T-helper 9 cell (primary cell): Measurements from ENCODE around the gene INTS13.
A peak's percentile ranks its signal among the peaks of the same experiment; 100 is the strongest.
"Not testable (repeated sequence)": the region's sequence is repeated elsewhere in the genome, so short reads cannot be mapped to it uniquely, and the experiment has no call there.

Source experiments
- DNase-seq: peaks from one replicate; pipeline ENCODE4 v3.0.0-alpha.2; 2020

The INTS13 gene

DNA sequence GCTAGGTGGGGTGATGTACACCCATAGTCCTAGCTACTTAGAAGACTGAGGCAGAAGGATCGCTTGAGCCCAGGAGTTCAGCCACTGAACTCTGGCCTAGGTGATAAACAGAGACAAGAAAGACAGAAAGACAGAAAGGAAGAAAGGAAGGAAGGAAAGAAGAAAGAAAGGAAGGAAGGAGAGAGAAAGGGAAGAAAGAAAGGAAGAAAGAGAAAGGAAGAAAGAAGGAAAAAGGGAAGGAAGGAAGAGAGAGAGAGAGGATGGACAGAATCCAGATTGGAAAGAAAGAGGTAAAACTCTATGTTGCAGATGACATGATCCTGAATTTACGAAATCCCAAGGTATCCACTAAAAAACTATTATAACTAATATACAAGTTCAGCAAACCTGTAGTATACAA, 8.2 kb downstream of the INTS13 start:
- DNase-seq: no peak

DNA sequence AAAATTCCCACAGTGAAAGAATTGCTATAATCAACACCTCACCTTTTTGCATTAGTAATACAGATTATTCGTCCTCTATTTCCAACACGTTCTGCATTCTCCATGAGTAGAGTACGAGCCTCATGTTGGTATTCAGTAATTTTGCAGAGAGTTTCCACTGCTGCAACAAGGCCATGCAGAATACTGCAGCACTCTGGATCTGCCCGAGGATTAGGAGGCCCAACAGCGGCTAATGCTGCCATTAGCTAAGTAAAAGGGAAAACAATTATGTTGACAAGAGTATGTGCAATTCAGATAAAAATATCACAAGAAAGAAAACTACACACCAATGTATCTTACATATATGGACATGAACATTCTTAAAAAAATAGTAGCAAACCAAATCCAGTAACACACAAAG, 9.1 kb downstream of the INTS13 start:
- no peak for DNase-seq

DNA sequence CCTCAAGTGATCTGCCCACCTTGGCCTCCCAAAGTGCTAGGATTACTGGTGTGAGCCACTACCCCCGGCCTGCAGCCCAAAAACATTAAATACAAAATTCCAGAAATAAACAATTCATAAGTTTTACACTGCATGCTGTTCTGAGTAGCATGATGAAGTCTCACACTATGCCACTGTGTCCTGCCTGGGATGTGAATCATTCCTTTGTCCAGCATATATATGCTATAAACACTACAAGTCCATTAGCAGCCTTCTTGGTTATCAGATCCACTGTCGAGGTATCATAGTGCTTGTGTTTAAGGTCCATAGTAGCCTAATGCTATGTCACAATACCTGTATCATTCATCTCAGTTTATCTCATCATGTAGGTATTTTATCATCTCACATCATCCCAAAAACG, 15.9 kb downstream of the INTS13 start:
- no peak for DNase-seq

DNA sequence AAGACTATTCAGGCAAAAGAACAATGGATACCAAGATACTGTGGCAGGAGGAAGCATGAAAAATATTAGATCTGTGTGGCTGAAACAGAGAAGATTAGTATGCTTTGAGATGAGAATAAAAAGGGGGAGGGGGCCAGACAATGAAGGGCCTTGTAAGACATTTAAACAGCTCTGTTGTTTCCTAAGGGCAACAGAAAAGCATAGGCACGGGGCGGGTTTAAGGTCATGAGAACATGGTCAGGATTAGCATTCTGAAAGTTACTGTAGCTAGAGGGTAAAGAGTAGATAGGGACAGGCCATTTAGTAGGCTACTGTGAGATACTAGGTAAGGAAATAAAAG, 18.6 kb downstream of the INTS13 start:
- no peak for DNase-seq

DNA sequence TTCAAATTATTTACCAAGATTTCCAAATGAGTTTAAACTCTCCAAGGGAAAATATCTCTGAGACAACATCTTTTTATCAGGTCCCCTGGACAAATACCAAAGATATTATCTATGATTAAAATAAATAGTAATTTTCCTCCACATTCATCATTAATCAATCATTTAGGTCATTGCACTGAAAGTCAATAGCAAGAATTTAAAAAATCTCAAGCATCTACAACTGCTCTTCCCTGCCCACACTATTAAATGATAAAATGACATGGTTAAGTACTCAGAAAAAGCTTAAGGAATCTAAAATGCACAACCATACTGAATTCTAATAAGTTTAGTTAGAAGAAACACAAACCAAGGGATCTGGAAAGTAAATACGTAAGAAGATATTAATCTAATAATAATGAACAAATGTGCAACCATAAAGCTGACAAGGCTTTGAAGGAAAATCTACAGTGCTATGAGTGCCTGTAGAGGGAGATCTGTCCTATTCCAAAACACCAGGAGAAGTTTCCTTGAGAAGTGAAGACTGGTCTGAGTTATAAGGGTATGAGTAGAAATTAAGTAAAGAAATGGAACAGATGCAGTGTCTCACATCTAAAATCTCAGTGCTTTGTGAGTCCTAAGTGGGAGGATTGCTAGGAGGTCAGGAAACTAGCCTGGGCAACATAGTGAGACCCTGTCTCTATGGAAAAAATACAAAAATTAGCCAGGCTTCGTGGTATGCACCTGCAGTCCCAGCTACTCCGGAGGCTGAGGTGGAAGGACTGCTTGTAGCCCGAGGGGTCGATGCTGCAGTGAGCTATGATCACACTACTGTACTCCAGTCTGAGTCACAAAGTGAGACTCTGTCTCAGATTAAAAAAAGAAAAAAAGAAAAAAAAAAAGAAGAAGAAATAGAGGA, 19.2 kb downstream of the INTS13 start:
- DNase-seq: no peak

DNA sequence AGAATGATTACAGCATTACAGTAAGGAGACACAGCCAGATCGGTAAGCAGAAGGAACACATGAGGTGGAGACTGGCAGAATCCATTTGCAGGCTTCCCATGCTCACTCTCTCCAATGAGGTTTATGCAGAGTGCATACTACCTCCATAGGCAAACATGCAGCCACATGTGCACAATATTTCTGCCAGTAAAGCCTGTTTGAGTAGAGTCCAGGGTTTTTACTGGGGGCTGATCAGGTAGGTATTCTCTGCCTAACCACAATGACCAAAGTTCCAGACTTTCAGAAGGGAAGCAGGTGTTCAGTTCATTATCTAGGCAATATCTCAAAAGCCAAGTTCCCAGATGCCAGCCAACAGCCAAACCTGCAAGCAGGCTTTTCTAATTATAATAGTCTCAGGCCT, 31.1 kb downstream of the INTS13 start:
- DNase-seq: no peak

DNA sequence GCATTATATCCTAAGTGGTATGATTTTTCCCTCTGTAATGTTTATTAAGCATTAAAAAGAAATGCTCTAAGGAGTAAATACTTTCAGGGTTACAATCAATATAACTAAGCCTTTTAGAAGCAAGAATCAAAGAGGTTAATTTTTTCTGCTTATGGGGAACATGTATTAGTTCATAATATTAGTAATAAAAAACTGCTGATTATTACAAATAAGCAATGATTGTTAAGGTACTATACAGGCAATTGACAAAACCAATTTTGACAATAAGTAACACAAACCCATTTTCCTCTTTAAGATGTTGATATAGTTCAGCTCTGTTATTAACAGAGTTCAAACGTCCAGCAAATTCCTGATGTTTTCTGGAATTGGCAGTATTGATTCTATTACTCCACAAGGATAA, 31.8 kb downstream of the INTS13 start:
- no peak for DNase-seq

DNA sequence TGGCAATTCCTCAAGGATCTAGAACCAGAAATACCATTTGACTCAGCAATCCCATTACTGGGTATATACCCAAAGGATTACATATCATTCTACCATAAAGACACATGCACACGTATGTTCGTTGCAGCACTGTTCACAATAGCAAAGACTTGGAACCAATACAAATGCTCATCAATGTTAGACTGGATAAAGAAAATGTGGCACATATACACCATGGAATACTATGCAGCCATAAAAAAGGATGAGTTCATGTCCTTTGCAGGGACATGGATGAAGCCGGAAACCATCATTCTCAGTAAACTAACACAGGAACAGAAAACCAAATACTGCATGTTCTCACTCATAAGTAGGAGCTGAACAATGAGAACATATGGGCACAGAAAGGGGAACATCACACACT, 34.4 kb downstream of the INTS13 start:
- not testable (repeated sequence) for DNase-seq

DNA sequence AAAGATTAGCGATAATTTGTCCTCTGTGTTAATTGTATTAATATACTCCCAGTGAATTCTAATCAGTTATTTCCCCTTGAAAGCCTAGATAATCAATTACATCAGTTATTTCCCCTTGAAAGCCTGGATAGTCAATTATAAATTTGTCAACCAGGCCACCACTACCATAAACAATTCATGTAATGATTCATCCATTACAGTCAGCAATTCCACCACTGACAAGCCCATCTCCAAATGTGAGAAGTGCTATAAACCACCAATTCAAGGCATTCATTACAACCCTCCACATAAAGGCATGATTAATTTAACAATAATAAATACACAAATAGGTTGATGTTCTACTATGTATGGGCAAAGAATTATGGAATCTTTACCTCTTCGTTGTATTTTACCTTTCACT, 40.9 kb downstream of the INTS13 start:
- no peak for DNase-seq

DNA sequence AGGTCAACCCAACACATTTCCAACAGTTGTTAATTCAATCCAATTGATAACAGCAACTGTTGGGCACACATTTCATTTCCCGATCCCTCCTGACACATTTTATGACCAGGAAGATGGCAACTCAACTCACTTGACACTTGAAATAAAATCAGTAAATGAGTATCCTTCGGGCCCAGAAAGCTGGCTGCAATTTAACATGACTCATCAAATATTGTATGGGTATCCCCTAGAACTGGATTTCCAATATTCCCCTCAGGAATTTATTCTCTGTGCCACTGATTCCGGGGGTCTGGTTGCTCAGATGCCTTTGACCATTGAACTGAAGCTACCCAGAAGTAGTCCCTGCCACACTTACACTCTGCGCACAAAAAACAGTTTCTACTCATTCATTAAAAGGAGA, 42.1 kb downstream of the INTS13 start:
- no peak for DNase-seq

DNA sequence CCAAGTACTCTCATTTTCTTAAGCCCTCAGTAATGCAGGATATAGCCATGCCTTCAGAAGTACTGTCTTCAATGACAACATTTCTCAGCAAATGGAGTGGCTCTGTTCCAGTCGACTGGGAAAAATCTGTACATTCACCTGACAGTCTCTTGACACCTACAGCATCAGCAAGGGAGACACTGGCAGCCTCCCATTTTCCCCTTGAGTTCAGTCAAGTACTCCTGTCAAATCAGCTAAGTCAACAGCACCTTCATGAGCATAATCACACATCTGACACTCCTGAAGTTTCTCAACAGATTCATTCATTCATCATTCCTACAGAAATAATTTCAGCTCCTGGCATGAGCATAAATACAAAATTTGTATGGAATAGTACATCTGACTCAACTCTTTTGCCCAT, 46.1 kb downstream of the INTS13 start:
- no peak for DNase-seq

DNA sequence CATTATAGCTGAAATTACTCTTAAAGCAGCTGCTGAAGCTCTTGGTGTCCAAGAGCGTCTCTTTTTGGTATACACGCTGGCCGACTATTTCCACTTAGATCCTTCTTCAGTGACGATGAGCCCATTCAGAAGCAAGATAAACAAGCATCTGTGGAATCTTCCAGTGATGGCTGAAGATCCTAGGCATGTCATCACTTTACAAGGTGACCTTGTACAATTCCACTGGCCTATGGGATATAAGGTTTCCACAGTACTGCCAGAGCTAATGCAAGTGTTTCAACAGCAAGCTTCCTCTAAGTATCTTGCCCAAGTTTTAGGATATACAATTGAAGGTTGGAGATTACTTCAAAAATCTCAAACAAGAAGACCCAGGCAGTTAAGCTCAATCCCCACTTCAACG, 47.0 kb downstream of the INTS13 start:
- no peak for DNase-seq

DNA sequence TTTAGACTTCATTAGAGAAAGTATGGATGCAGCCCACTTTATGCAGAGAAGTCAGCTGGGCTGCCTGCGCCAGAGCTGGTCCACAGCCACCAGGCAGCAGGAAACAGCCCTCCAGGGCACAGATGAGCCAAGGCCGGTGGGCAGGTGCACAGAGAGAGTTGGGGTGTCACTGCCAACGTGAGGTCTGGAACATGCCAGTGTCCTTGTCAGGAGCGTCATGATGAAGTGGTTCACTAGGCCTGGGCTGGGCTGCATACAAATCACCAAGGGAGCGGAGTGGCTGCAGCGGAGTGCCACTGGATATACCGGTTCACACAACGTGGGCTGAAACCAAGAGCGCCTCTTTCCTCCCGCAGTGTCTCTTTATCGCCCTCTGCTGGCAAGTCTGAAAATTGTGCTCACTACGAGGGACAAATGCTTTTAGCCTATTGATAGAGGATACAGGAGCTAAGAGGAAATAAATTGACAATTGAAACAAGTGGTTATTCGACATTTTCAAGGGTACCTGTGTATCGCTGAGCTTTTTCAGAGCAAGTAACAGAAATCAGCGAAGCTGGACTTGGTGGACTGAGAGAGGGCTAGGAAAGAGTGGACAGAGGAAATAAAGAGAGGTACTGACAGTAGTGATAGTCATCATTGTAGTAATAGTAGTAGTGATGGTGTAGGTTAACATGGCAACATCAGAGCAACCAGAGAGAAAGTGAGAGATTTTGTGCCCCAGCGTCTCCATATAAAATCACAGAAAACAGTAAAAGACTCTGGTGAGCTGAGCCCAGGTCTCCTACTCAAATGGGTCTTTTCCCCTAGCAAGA, 52.8 kb downstream of the INTS13 start:
- peak; percentile 71 for DNase-seq

DNA sequence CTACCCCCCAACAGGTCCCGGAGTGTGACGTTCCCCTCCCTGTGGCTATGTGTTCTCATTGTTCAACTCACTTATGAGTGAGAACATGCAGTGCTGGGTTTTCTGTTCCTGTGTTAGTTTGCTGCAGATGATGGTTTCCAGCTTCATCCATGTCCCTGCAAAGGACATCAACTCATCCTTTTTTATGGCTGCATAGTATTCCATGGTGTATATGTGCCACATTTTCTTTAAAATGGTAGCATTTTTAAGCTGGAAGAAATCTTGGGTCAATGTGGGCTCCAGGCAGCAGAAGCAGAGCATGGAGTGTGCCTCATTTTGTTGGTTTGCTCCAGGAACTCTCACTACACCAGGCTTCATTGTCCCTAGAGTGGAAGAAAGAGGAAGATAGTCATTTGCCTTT, 57.2 kb downstream of the INTS13 start:
- no peak for DNase-seq

DNA sequence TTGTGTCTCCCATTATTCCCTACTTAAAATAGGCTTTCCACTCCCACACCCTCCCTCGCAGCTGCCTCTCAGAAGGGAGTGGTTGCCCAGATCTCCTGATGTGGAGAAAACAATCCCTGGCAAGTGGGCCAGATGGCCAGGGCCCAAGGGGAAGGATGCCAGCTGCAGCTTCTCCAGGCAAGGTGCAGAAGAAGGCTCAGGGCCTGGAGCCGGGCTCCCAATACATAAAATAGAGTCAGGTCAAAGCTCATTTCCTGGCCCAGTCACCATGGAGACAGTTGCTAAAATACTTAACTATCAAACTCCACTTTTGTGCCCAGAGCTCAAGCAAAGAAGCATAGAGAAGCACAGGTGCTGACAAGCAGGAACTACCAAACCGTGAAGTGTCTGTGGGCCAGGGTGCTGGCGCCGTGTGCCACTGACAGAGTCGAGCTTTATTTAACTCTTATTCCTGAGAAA, 59.1 kb downstream of the INTS13 start:
- DNase-seq: no peak

DNA sequence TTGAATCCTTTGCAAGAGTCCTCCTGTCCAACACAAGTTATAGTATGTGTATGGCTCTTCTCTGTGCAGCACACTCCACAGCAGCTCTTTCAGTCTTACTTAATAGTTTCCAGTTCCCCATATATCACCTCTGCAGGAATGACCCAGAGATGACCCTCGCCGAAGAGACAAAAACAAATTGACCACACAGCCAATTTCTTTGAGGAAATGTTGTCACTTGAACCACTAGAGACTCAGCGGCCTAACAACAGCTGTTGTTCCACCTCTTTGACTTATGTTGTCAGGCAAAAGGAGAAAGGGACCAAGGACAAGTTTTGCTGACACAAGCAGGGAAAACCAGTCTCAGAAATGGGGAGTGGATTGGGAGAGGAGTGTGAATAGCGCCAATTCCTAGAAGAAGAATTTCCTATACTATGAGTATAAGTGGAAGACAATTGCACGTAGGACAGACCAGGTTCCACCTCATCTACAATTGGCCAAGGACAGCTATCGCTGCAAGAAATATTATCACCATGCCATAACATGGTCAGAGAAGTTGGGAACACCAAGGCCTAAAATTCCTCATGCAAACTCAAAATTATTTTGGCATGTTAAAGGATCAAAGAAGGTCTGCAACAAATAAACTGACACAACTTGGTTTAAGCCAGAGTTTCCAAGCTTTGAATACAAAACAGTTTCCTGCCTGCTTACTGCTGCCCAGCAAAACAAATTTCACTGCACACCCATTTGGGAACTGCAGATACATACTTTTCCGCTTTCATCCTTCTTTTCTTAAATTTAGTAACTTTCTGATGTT, 63.1 kb downstream of the INTS13 start:
- no peak for DNase-seq

DNA sequence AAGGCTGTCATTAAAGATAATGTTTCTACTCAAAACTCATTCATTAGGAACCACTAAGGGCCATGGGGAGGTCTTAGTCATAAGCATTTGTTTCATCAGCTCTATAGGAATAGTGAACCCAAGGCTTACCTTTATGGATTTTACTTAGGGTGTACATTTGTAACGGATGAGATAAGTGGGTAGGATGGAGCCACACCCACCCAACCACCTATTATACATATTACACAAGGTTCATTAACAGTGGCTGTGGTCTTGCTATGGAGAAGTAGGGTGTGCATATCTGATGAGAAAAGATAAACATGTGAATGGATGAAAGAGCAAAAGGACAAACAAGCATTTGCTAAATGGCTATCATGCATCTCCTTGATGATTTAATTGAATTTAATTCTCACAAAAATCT, 65.2 kb downstream of the INTS13 start:
- DNase-seq: no peak

DNA sequence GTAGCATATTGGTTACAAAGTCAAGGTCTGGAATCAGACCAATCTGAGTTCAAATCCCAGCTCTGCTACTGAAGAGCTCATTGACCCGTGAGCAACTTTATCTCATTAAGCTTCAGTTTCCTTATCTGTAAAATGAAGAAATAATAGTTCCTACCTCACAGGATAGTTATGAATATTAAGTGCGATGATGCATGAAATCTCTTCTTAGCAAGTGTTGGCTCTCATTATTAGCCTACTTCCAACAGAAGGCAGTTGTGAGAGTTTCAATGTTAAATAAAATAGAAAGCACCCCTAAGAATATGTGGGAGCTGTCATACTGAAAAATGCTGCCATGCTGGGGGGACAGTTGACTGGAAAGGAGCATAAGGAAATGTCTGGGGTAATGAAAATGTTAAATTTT, 65.8 kb downstream of the INTS13 start:
- no peak for DNase-seq

DNA sequence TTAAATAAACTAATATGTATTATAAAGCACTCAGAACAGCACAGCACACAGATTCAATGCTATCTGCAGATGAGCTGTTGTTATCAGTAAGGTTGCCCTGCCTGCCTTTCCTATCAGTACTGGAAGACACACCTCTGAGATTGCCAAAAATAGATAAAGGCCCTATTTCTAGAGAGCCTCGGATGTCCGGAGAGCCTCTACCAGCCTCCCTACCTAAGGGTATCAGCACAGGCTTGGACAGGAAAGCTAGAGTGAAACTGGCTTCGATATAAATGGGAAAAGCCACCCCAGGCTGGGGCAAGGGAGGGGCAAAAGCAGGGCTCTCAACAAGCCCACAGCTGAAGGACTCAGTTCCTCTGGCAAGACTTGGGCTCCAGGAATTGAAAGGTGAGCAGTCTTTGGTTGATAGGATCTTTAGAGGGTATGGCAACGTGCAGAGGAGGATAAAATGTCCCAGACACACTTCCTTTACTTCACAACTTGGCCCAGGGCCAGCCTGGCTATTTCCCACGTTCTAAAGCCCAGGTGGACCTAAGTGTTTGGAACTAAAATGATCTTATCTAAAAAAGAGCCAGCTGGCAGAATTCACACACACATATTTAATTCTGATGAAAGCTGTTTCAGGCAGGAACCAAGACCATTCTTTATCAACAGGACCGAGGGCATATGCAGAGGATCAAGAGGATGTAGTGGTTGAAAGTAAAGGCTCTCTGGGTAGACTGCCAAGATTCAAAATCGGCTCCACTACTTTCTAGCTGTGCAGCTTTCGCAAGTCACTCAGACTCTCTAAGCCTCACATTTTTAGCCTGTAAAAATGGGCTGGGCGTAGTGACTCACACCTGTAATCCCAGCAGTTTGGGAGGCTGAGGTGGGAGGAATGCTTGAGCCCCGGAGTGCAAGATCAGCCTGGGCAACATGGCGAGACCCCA, 67.0 kb downstream of the INTS13 start:
- no peak for DNase-seq

DNA sequence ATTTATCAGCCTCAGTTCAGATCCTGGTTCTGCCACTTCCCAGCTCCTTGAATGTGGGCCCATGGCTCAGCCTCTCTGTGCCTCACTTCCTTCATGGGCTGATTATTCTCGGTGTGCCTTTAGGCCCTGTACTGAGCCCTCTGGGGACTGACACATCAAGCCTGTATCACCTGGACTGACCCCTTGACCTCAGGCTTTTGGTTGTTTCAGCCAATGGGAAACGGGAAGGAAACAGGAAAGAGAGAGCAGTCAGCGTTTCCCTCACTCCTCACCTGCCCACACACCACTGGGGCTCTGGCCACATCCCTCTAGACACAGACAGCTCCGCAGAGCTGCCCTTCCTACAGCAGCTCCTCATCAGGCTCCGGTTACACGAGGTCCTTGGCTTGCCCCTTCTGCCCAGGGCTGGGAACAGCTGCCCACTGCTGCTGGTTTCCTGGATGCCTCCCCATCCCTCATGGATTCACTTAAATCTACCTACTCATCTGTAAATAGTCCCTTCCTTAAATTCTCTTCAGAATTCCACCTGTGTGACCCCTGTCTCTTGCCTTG, 67.8 kb downstream of the INTS13 start:
- no peak for DNase-seq

DNA sequence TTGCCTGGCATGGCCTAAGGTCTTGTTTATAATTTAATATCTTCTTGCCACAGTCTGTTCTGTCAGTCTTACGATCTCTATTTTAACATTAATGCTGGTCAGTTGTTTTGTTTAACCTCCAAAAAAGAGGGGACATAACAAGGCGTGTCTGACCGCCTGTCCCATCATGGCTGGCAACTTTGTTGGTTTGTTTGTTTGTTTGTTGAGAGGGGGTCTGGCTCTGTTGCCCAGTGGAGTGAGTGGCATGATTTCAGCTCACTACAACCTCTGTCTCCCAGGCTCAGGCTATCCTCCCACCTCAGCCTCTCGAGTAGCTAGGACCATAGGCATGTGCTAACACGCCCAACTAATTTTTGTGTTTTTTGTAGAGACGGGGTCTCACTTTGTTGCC, 68.7 kb downstream of the INTS13 start:
- no peak for DNase-seq
